Globus pallidus (tissue), 1 donor: ENCODE data around the gene CCDC71L.

Experiments used
- DNase-seq: peaks from one replicate; pipeline ENCODE4 v3.0.0-alpha.2; 2015; ENCODE audit warnings: low spot score

Gene CCDC71L

DNA sequence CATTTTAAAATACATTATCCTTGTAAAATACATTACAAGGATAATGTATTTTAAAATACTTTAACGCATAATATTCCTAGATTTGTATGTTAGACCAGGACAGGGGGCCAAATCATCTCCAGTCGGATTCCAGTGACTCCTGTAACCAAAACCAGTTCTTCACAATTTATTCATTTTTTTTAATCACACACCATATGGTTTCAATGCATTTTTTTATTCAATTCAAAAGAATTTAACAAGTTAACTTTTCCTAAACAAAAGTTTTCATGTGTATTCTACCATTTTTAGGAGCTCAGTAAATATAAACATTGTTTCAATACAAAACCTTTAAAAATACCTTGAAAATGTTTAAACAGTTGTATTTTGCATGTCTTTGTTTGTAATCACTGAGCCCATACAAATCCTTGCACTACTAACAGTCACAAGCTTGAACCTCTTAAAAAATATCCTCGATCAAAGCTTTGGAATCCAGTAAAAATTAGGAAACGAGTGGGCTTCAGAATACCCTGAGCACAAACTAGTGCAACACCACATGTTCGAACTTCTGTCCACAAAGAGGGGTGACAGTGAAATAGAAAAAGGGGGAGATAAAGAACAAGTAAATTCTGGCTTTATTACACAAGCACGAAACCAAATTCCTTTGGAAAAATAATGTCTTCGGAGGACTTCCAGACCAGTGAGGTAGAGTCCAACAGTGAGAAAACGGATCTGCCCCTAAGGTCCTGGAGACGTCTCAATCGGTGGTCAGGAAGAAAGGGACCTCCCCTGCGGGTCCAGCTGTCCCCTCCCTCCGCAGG lies 1.6 kb downstream of the CCDC71L start:
- no peak for DNase-seq

DNA sequence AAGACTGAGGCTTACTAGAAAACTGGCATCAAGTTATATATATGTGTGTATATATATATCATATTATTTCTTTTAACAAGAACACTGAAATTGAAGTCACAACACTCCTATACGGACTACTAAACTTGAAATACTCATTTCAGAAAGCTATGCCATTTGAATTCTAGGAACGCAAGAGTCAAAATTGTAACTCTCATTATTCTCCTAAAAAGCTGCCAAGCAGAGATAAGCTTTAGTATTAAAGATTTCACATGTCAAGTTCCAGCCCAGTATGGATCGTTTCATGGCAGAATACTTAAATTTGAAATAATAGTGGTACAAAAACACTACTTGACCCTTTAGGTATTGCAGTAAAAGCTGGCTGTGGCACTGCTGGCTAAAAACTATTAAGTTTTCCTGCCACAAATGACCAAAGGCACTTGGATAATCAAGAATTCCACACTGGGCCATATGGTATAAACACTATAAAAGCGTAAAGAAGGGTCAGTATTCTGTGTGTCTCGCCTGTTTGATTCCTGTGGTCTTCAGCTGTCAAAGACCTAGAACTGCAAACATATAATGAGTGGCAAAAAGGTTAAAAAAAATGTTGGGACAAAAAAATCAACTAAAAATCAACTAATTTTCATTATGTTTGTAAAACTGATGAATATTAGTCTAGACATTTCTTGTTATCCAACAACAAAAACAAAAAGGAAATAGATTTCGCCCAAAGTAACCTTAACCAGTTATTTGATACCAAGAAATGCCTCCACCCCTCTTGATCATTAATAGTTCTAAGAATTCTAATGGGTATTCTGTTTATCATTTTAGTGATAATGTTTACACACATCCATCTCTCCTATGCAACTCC lies 2.4 kb downstream of the CCDC71L start:
- DNase-seq: no peak

DNA sequence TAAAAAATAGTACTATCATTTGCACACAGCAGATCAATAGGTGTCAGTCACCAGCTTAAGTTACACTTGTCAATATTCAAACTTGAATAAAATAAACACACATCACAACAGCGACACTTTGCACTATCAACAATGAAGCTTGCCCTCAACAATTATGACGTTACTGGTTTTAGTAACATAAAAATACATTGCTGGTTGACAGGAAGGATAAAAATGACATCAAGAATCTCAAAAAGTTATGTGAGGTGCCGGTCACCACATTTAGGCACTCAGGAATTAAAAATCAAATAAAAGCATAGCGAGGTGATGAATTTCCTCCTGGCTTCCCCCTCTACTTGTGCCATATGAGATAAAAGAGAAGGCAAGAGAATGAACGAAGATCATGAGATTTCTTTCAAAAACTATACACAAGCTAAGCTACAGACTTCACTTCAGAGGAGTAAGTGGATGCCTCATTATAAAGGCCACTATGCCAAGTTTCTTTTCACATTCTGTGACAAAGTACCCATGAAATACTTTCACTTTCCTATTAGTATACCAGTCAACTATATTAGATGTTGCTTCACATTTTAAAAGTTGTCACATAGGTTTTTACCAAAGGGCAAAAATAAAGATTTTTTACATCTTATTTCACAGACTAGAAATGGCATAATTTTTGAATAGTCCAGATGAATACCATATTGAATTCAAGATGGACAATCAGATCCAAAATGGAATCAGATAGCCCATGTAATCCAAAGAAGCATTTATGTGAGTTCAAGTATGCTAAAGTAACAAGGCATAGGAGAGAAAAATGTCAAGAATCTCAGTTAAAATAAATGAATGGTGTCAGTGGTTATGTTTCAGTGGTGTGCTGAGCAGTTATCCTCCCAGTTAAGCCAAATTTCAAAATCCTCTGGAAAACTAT lies 3.6 kb downstream of the CCDC71L start:
- no peak for DNase-seq

DNA sequence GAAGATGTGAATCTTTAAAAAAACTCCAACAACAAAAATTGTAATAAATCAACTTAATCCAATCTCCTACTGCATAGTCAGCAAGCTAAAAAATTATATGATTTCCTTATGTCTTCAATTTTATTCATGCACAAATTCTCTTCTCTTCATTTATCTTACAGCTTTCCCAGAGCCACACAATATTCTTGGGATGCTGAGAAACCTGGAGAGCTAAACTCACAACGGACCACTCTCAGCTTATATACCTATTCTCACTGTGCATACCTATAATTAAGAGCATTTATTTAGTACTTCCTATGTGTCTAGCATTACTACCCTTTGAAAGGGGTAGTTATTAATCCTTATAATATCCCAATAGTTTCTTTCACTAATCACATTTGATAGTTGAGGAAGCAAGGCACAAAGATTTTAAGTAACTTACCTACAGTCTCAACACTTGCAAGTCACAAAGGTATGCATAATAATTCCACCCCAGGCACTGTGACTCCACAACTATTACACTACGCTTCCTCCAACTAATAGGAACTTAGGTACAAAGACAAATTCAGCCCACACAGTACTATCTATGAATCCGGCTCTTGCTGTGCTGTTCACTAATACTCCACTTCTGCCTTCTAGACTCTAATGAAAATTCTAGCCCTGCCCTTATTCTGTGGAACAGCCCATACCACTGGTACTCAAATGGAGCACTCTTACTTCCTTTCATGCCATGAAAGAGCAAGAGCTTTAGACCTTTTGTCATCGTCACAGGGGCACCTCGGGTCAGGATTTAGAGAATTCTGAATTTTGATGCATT lies 5.1 kb downstream of the CCDC71L start:
- DNase-seq: no peak

DNA sequence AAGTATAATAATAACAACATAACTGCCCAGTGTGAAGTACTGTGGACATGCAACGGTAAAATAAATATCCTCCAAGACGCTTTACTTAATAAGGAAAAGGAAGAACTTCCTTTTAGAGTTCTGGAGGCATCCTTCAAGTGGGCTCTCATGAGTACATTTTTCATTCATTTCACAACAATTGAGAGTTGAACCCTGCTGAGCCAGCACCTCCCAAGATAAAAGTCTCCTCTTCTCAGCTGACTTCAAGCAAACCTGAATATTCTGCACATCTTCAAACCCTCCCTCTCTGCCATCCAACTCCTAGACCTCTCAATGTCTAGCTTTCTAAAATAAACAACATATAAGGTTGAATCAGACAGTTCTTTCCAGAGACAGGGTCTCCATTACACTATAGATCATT lies 7.5 kb downstream of the CCDC71L start:
- no peak for DNase-seq

DNA sequence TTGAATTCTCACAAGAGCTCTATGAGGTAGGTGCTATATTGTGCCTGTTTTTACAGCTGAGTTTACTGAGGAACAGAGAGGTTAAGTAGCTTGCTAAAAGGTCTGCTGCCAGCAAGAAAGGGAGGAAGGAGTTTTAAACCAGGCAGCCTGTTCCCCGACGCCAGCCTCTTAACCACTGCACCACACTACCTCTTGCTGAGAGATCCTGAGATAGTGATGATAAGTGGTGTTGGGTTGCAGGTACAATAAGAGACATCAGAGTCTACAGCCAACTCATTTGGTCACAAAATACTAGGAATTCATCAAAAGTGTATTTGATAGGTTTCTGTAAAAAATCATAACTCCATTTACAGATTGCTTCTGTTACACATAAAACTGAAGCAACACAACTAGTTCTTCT lies 8.0 kb downstream of the CCDC71L start:
- no peak for DNase-seq

DNA sequence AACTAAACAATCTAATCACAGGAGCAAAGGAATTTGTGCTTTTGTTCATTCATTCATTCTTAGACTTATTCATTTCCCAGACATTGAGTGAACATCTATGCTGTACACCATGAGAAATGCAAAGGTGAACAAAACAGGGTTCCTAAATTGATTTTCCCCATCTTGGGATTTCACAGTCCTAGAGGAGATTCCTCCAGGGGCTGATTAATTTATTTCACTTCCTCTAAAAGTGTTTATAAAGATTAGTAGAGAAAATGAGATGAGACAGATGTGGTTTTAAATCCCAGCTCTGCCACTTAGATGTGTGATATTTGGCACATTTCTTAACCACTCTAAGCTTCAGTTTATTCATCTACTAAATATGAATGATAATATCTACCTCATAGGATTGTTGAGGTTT lies 8.9 kb downstream of the CCDC71L start:
- no peak for DNase-seq

DNA sequence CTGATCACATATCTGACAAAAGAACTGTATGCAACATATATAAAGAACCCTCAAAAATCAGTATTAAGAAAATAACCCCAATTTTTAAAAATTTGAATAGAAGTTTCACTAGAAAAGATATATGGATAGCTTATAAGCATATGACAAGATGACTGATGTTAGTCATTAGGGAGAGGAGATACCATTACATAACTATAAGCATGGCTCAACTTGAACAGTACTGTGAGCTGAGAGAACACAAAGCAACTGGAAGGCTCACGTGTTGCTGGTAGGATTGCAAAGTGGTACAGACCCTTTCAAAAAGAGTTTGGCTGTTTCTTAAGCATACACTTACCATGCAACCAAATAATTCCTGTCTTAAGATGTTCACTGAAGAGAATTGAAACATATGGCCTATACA lies 14.7 kb downstream of the CCDC71L start:
- no peak for DNase-seq

DNA sequence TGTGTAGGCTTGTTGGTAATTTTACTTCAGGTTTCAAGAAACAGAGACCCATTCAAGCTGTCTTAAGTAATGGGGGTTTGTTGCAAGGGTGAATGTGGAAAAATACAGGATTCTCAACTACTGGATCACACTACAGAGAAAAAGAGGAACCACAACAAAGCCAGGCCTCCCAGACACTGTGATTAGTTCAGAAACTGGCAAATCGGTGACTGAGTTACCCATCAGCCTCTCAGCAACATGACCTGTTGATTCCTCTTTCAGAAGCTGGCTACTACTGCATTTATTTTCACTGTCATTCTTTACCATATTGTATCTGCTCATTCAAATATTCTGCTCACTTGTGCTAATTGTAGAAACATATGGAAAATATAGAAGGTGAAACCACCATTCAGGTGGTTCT lies 16.0 kb downstream of the CCDC71L start:
- DNase-seq: peak; percentile 29

DNA sequence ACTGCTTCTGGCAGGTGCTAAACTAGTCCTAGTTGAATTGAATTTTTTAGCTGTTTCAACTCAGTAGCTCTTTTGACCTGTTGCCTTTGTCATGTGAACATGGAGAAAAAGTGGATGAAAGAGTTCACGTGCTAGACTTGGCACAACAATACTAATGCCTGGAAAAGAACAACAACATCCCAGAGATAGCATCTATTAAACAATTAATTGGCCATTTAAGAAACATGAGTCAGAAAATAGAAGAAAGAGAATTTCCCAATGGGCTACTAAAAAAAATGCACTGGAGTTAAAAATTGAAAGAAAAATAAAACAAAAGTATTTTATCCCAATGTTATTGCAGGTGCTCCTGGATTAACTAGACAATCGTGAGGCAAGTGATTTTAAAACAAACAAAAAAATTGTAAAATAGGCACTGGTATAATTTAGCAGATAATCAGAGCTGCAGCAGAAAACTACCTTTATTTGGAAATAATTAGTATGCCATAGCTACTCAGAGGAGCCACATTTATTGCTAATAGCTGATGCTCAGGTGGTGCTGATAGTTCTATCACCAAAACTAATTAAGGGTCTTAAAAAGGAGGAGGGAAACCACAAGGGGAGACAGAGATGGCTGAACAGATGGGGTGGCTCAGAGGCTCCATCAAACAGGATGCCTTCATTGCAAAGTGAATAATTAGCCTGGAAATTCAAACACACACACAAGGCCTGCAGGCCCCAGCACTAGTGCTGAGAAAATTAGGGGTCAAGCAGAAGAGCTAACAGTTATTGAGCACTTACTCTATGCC lies 17.6 kb downstream of the CCDC71L start:
- DNase-seq: no peak

DNA sequence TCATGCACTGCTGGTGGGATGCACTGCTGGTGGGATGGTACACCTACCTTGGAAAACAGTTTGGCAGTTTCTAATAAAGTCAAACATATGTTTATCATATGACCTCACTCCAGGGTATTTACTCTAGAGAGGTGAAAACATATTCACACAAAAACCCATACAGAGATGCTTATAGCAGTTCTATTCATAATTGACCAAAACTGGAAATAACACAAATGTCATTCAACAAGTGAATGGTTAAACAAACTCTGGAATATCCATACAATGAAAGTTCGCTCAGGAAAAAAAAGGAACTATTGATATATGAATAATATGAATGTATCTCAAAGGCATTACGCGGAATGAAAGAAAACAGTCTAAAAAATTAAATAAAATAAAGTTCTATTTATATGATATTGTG lies 19.5 kb downstream of the CCDC71L start:
- DNase-seq: no peak

DNA sequence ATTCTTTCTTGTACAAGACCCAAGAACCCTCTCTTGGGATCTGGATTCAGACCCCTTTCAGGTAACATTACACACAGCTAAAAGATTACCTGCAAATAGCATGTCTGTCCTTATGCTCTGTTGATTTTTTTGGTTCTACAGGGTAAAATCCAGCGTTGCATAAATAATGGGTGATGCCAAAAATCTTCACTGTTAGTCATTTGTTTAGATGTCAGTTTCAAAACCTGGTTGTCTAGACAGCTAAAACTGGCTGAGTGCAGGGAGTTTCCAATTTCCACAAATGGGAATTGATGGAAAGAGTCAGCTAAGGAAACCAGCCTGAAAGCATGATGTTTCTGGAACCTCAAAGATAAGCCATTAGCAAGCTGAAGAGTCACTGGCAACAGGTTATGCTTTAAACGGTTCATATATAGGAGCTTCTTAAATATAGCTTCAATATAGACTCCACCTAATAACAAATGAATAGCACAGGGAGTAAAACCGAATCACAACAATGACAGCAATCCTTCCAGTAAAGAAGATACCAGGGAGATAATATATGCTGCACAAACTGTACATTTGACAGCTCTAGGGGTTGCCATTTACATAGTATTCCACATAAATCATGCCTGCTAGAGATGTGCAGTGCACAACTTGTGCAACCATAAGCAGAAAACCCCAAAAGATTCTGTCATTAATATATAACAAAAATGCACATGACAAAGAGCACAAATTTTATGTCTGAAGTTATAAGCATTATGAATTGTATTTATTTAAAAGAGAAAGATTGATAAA lies 20.4 kb downstream of the CCDC71L start:
- DNase-seq: no peak

DNA sequence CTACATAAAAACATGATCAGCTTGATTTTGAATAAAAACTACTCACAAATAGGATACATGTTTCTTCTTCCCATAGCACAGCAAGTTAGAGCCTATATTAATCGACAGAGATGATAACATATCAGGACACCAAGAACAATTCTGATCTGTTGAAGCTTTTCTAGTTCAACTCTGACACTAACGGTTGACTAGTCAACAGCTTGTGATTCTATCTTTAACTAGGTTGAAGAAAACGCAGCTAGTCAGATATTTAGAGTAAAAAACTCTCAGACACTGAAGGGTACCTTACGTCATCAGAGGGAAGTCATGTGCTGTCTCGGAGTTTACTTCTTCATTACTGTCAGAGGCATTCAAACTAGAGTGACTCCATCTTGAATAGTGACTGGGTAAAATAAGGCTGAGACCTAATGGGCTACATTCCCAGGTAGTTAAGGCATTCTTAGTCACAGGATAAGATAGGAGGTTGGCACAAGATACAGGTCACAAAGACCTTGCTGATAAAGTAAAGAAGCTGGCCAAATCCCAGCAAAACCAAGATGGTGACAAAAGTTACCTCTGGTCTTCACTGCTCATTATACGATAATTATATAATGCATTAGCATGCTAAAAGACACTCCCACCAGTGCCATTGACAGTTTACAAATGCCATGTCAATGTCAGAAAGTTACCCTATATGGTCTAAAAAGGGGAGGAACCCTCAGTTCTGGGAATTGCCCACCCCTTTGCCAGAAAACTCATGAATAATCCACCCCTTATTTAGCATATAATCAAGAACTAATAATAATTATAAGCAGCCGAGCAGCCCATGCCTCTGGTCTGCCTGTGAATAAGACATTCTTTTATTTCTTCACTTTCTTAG lies 21.3 kb downstream of the CCDC71L start:
- no peak for DNase-seq

DNA sequence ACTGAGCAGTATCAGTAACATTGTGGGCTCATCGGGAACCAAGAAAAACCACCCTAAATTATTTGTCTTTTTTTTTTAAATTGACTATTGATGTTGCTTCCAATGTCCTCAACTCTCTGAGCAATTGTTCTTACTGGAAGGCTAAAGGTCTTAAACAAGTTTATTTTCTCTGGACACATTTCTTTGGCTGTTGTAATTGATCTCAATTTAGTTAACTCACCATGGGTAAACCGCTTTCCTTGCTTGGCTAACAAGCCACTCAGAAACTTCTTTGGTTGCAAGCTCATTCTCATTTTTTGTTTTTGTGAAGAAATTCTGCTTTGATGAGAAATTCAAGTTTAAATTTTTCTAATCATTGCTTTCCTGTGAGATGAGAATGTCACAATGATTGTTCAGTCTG lies 25.5 kb downstream of the CCDC71L start:
- DNase-seq: no peak

DNA sequence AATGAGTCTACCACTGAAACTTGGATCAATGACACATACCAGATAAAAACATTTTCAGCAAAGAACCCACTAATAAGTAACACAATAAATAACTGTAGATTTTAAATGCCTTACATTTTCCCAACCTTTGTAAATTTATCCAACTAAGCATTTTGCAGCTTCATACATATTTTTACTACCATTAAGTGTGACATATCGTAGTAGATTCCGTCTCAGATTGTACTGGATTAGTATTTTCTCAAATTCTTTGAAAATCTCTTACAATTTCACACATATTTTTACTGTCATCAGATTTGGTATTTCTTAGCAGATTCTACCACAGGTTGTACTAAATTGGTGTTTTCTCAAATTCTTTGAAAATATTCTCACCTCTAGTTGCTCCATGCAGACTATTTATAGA lies 26.0 kb downstream of the CCDC71L start:
- DNase-seq: no peak

DNA sequence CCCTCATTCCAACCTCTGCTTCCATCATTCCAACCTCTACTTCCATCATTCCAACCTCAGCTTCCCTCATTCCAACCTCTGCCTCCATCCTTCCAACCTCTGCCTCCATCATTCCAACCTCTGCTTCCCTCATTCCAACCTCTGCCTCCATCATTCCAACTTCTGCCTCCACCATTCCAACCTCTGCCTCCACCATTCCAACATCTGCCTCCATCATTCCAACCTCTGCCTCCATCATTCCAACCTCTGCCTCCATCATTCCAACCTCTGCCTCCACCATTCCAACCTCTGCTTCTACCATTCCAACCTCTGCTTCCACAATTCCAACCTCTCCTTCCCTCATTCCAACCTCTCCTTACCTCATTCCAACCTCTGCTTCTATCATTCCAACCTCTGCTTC lies 30.3 kb downstream of the CCDC71L start:
- DNase-seq: no peak

DNA sequence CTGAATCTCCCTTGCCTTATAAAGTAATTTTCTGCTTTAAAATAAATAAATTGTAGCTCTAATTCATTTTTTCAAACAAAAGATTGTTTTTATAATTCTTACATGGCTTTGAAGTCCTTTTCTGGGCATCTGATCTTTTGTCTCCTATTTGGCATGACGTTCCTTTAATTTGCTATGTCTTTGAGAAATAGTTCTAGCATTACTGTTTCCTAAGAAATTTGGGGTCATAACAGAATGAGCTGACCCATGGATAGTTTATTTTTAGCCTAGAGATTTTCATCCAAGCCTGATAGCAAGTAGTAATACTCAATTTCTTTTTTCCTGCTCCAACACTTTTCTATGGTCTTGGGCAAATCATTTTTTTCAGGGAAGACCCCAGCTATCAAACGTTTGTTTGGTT lies 31.4 kb downstream of the CCDC71L start:
- no peak for DNase-seq

DNA sequence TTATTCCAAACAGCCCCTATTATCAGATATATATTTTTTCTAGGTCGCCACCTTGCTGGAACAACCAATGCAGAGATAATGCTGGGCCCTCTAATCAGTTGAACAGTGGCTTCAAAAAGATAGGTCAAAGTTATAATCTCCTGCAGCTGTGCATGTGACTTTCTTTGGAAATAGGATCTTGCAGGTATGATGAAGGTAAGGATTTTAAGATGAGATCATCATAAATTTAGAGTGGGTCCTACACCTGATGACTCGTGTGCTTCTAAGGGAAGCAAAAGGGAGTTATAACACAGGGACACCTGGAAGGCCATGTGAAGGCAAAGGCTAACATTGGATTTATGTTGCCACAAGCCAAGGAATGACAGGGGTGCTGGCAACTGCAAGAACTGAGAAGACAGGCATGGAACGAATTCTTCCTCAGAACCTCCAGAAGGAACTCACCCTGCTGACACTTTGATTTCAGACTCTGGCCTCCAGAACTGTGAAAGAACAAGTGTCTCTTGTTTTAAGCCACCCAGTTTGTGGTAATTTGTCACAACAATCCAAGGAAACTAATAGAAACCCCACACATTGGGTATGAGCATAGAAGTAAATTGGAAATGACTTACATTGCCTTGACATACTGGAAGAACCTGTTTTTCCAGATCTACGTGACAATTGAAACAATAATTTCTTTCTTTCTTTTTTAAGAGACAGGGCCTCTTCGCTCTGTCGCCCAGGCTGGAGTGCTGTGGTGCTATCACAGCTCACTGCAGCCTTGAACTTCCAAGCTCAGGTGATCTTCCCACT lies 34.4 kb downstream of the CCDC71L start:
- DNase-seq: no peak
